ENCODE results near the gene PIP4K2A. TPM values are rescaled to one million over a fixed set of nuclear protein-coding genes. Genes with fewer than 3 reads are reported as not detected.
"Not testable (repeated sequence)": the region's sequence is repeated elsewhere in the genome, so short reads cannot be mapped to it uniquely, and the experiment has no call there.

The PIP4K2A gene
- total RNA-seq, 3 donors from 2014 or later = 15.1 to 36.6 (median 33.1) TPM

- intact Hi-C loops (cut with DNase I; ENCODE audit: low total_unique reads) = no loop called here
- Histone ChIP-seq H3K27me3 (no peaks in the 10 kb centered on the region), H3K9me3 (no peaks in the 10 kb centered on the region), H3K27ac (no peak overlapping the region), H3K36me3 (no peaks in the 10 kb centered on the region), H3K4me1 (no peaks in the 10 kb centered on the region), H3K4me3 (no peak overlapping the region)
- DNase-seq (ENCODE audit: low spot score in 2 of 2) = no peak
- TF ChIP-seq POLR2A (IDR thresholded peaks at IDR 0.05) = no peak
- no peak for TF ChIP-seq POLR2AphosphoS5 (IDR thresholded peaks at IDR 0.05)
- no peak for TF ChIP-seq CTCF (IDR thresholded peaks at IDR 0.05)
These were observed 39.4 kb upstream of the PIP4K2A start for GRCh38 chr10:22753786-22754185.

- H3K9me3 ChIP-seq = no peaks in the 10 kb centered on the region
- H3K36me3 ChIP-seq = no peaks in the 10 kb centered on the region
- no peaks in the 10 kb centered on the region for H3K27me3 ChIP-seq
- H3K27ac ChIP-seq = no peak overlapping the region
- DNase-seq (ENCODE audit: low spot score in 2 of 2) = no peak
- no peak for TF ChIP-seq POLR2A (IDR thresholded peaks at IDR 0.05)
- TF ChIP-seq POLR2AphosphoS5 (IDR thresholded peaks at IDR 0.05) = no peak
- no peak for TF ChIP-seq CTCF (IDR thresholded peaks at IDR 0.05)
- intact Hi-C loops (cut with DNase I; ENCODE audit: low total_unique reads) = no loop called here
- H3K4me3 ChIP-seq = no peak overlapping the region
- no peaks in the 10 kb centered on the region for H3K4me1 ChIP-seq
These were observed 38.0 kb upstream of the PIP4K2A start for GRCh38 chr10:22752272-22752889.

GRCh38 chr10:22750131-22750530 is 35.8 kb upstream of the PIP4K2A start:
- no peaks in the 10 kb centered on the region for H3K27me3 ChIP-seq
- H3K4me3 ChIP-seq = no peak overlapping the region
- H3K36me3 ChIP-seq = no peaks in the 10 kb centered on the region
- H3K27ac ChIP-seq = no peak overlapping the region
- intact Hi-C loops (cut with DNase I; ENCODE audit: low total_unique reads) = no loop called here
- no peaks in the 10 kb centered on the region for H3K4me1 ChIP-seq
- no peaks in the 10 kb centered on the region for H3K9me3 ChIP-seq
- DNase-seq (ENCODE audit: low spot score in 2 of 2) = no peak
- TF ChIP-seq CTCF (IDR thresholded peaks at IDR 0.05) = no peak
- TF ChIP-seq POLR2A (IDR thresholded peaks at IDR 0.05) = no peak
- TF ChIP-seq POLR2AphosphoS5 (IDR thresholded peaks at IDR 0.05) = no peak

- H3K27me3 ChIP-seq; H3K4me3 ChIP-seq; H3K4me1 ChIP-seq; H3K36me3 ChIP-seq; H3K27ac ChIP-seq; H3K9me3 ChIP-seq; DNase-seq (ENCODE audit: low spot score in 2 of 2); intact Hi-C loops (cut with DNase I; ENCODE audit: low total_unique reads): not testable (repeated sequence)
These were observed 30.5 kb upstream of the PIP4K2A start for GRCh38 chr10:22744858-22745257.

- no peaks in the 10 kb centered on the region for H3K27me3 ChIP-seq
- DNase-seq (ENCODE audit: low spot score in 2 of 2) = no peak
- intact Hi-C loops (cut with DNase I; ENCODE audit: low total_unique reads) = no loop called here
- no peaks in the 10 kb centered on the region for H3K4me1 ChIP-seq
- no peak overlapping the region for H3K4me3 ChIP-seq
- no peak overlapping the region for H3K27ac ChIP-seq
- H3K36me3 ChIP-seq = no peaks in the 10 kb centered on the region
- H3K9me3 ChIP-seq = no peaks in the 10 kb centered on the region
- TF ChIP-seq POLR2AphosphoS5 (IDR thresholded peaks at IDR 0.05) (no peak), CTCF (IDR thresholded peaks at IDR 0.05) (no peak), POLR2A (IDR thresholded peaks at IDR 0.05) (no peak)
These were observed 28.3 kb upstream of the PIP4K2A start for GRCh38 chr10:22742678-22743077.

- H3K4me1 ChIP-seq; DNase-seq (ENCODE audit: low spot score in 2 of 2); H3K4me3 ChIP-seq; intact Hi-C loops (cut with DNase I; ENCODE audit: low total_unique reads); H3K36me3 ChIP-seq; H3K27ac ChIP-seq; H3K27me3 ChIP-seq; H3K9me3 ChIP-seq: not testable (repeated sequence)
These were observed 27.3 kb upstream of the PIP4K2A start for GRCh38 chr10:22741631-22742030.

Measured in breast epithelium (tissue), 4 donors.